WI38 (cell line): Measurements from ENCODE around the gene C12orf57.

ENCODE experiments used
- H3K4me3 ChIP-seq: 2 replicates; pipeline ENCODE4 v1.5.1; 2011; ENCODE audit warnings: low read depth, mild to moderate bottlenecking, control low read depth, low read length
- CTCF ChIP-seq: IDR thresholded peaks from 2 replicates; pipeline ENCODE4 v1.5.1; 2012; ENCODE audit warnings: low read depth, mild to moderate bottlenecking, control low read depth, low read length

C12orf57 gene

GRCh38 chr12:6961278-6961694, 17.5 kb downstream of the C12orf57 start:
- no peak overlapping the region for H3K4me3 ChIP-seq
- TF ChIP-seq CTCF: no peak

- no peak overlapping the region for H3K4me3 ChIP-seq
- peak; percentile 65 for TF ChIP-seq CTCF
These were observed 18.0 kb downstream of the C12orf57 start for GRCh38 chr12:6961695-6962284.

- no peak for TF ChIP-seq CTCF
These were observed 18.6 kb downstream of the C12orf57 start for GRCh38 chr12:6962285-6963015.

GRCh38 chr12:6963016-6963731, 19.4 kb downstream of the C12orf57 start:
- H3K4me3 ChIP-seq: no peak overlapping the region
- TF ChIP-seq CTCF: no peak

More at GRCh38 chr12:6962285-6963015, 18.6 kb downstream of the C12orf57 start:
- H3K4me3 ChIP-seq: no peak overlapping the region

- no peak for TF ChIP-seq CTCF
- H3K4me3 ChIP-seq: no peak overlapping the region
These were observed 20.1 kb downstream of the C12orf57 start for GRCh38 chr12:6963791-6964413.

- no peak overlapping the region for H3K4me3 ChIP-seq
- no peak for TF ChIP-seq CTCF
These were observed 20.8 kb downstream of the C12orf57 start for GRCh38 chr12:6964605-6965025.
